BJ (cell line): ENCODE measurements around the gene DSCAML1. TPM values are rescaled to one million over a fixed set of nuclear protein-coding genes. Genes with fewer than 3 reads are reported as not detected.

Experiments used
- CTCF ChIA-PET: fragments of 350-600 bp; formaldehyde crosslinking; extraction: SDS; loops from one replicate; lab custom pipeline; 2021; ENCODE audit warnings: antibody characterized with exemption, inconsistent platforms; lab: Yijun Ruan, JAX
- POLR2A ChIA-PET: fragments of 300-600 bp; sonication (Branson Sonifier 250); formaldehyde crosslinking; extraction: SDS; loops from one replicate; lab custom pipeline; 2021; ENCODE audit warnings: antibody characterized with exemption; lab: Charles Lee
- DNase-seq: peaks from one replicate; pipeline ENCODE4 v3.0.0-alpha.2; 2011; ENCODE audit warnings: low read depth
- H3K27me3 ChIP-seq: 2 replicates; pipeline ENCODE4 v1.6.0; 2011; ENCODE audit warnings: low read length; ENCODE audit not compliant: control insufficient read depth, insufficient read depth
- H3K36me3 ChIP-seq: 2 replicates; pipeline ENCODE4 v1.5.1; 2011; ENCODE audit warnings: low read length; ENCODE audit not compliant: control insufficient read depth, insufficient read depth
- H3K4me3 ChIP-seq: 2 replicates; pipeline ENCODE4 v1.5.1; 2011; ENCODE audit warnings: low read depth, mild to moderate bottlenecking, control low read depth, low read length
- CTCF ChIP-seq: IDR thresholded peaks from 2 replicates; pipeline ENCODE4 v1.5.1; 2011; ENCODE audit warnings: low read depth, mild to moderate bottlenecking, control low read depth, inconsistent platforms, low read length, moderate library complexity; ENCODE audit not compliant: insufficient read depth
- polyA plus RNA-seq: library from polyadenylated mRNA; depleted of rRNA; stranded (reverse); fragments of >200 nt; gene quantifications from 2 replicates; pipeline ENCODE4 v1.2.3, GENCODE V29; 2011

DSCAML1 gene
- polyA plus RNA-seq, 1 experiment: not detected

- Histone ChIP-seq H3K36me3 (no peaks in the 10 kb centered on the region), H3K4me3 (no peak overlapping the region), H3K27me3 (no peaks in the 10 kb centered on the region)
- no peak for TF ChIP-seq CTCF
- ChIA-PET POLR2A (no interaction called here), CTCF (no interaction called here)
- no peak for DNase-seq
Measured at GRCh38 chr11:117518455-117518854, 278.6 kb downstream of the DSCAML1 start.

GRCh38 chr11:117517097-117517496, 279.9 kb downstream of the DSCAML1 start:
- ChIA-PET POLR2A (no interaction called here), CTCF (no interaction called here)
- no peaks in the 10 kb centered on the region for H3K36me3 ChIP-seq
- TF ChIP-seq CTCF: no peak
- H3K4me3 ChIP-seq: no peak overlapping the region
- no peaks in the 10 kb centered on the region for H3K27me3 ChIP-seq
- no peak for DNase-seq

GRCh38 chr11:117515892-117516787, 280.9 kb downstream of the DSCAML1 start:
- TF ChIP-seq CTCF: no peak
- peaks cover under 1% of the 10 kb centered on the region; the same call in 1 of the 2 replicates for H3K27me3 ChIP-seq
- H3K4me3 ChIP-seq: no peak overlapping the region
- no peaks in the 10 kb centered on the region for H3K36me3 ChIP-seq
- no peak for DNase-seq
- ChIA-PET POLR2A (no interaction called here), CTCF (no interaction called here)

GRCh38 chr11:117514256-117514655, 282.8 kb downstream of the DSCAML1 start:
- CTCF ChIA-PET: no interaction called here
- Histone ChIP-seq H3K36me3 (no peaks in the 10 kb centered on the region), H3K27me3 (peaks cover 3% of the 10 kb centered on the region; the same call in 1 of the 2 replicates), H3K4me3 (no peak overlapping the region)
- TF ChIP-seq CTCF: no peak
- DNase-seq: no peak
- POLR2A ChIA-PET: no interaction called here

- POLR2A ChIA-PET: no interaction called here
- no peak for DNase-seq
- CTCF ChIA-PET: no interaction called here
Measured at GRCh38 chr11:117513666-117514065, 283.4 kb downstream of the DSCAML1 start.

More at GRCh38 chr11:117513666-117514065, 283.4 kb downstream of the DSCAML1 start:
- no peak overlapping the region for H3K4me3 ChIP-seq
- H3K36me3 ChIP-seq: no peaks in the 10 kb centered on the region
- peaks cover 3% of the 10 kb centered on the region; the same call in 1 of the 2 replicates for H3K27me3 ChIP-seq
- TF ChIP-seq CTCF: no peak
